Activated CD4-positive, alpha-beta T cell treated with anti-CD3 and anti-CD28 coated beads for 1 hour (primary cell): ENCODE measurements around the gene SUN2.

Experiments used
- DNase-seq: peaks from one replicate; pipeline ENCODE4 v3.0.0-alpha.2; 2020

The SUN2 gene

GRCh38 chr22:38689651-38690050 is 66.1 kb downstream of the SUN2 start:
- no peak for DNase-seq

GRCh38 chr22:38685761-38686160 is 70.0 kb downstream of the SUN2 start:
- no peak for DNase-seq

- DNase-seq, result no peak
These were observed 70.9 kb downstream of the SUN2 start for GRCh38 chr22:38684895-38685294.
